HepG2 (cell line): Measurements from ENCODE around the gene SOCS3. TPM values are rescaled to one million over a fixed set of nuclear protein-coding genes. Genes with fewer than 3 reads are reported as not detected.

Experiments used
- ATAC-seq: fragments of 200-7000 bp; cut with Tn5 transposase; 3 replicates; pipeline ENCODE4 v1.9.1; 2020; ENCODE audit warnings: mild to moderate bottlenecking, moderate library complexity
- BruUV-seq: library from RNA; stranded (reverse); fragments of 400-500 nt; replicated peaks from 2 replicates; lab custom pipeline; 2021; lab: Mats Ljungman, UMichigan
- CTCF ChIA-PET: fragments of 300-600 bp; formaldehyde crosslinking; extraction: SDS; loops from one replicate; lab custom pipeline; 2021; ENCODE audit warnings: low total read pairs, inconsistent platforms, low intra/inter-chr PET ratio; lab: Yijun Ruan, JAX
- POLR2A ChIA-PET: fragments of 350-600 bp; sonication (Branson Sonifier 250); formaldehyde crosslinking; loops from one replicate; lab custom pipeline; 2020; ENCODE audit warnings: antibody characterized with exemption, inconsistent platforms; lab: Yijun Ruan, JAX
- DNase-seq: peaks from one replicate; pipeline ENCODE4 v3.0.0-alpha.2; 2015; ENCODE audit warnings: low spot score
- FAIRE-seq: peaks from 3 replicates; lab custom pipeline; 2011; peaks lifted over from hg19 to GRCh38; lab: Jason Lieb, UNC
- H2AFZ ChIP-seq: one replicate; pipeline ENCODE4 v1.6.1; 2011; ENCODE audit warnings: low read length, inconsistent platforms
- H3K27ac ChIP-seq: fragments of 300-600 bp; 3 replicates; pipeline ENCODE4 v1.8.0; 2011; ENCODE audit warnings: mixed run types, mild to moderate bottlenecking, mixed read lengths, low read length, inconsistent platforms; ENCODE audit not compliant: insufficient read depth; ENCODE audit errors: extremely low read length
- H3K27me3 ChIP-seq, 2 experiments: fragments of 200-600 bp in 1 of 2; 2 replicates in 1 of 2; 3 replicates in 1 of 2; pipeline versions ENCODE4 v1.6.0 to v1.8.0; 2011; ENCODE audit warnings: low read length in 2 of 2, mild to moderate bottlenecking in 2 of 2, moderate library complexity in 2 of 2, inconsistent platforms in 1 of 2; ENCODE audit not compliant: insufficient read depth in 2 of 2, control insufficient read depth in 1 of 2
- H3K36me3 ChIP-seq, 2 experiments: fragments of 200-600 bp in 1 of 2; replicated peaks in 1 of 2; 2 replicates in 1 of 2; 3 replicates in 1 of 2; pipeline versions ENCODE4 v1.5.1 to v1.8.0; 2011; ENCODE audit warnings: low read length in 2 of 2, inconsistent platforms in 1 of 2; ENCODE audit not compliant: insufficient read depth in 2 of 2, control insufficient read depth in 1 of 2
- H3K4me1 ChIP-seq: 2 replicates; pipeline ENCODE4 v1.5.1; 2012; ENCODE audit warnings: low read length, inconsistent platforms; ENCODE audit not compliant: insufficient read depth
- H3K4me2 ChIP-seq: 2 replicates; pipeline ENCODE4 v1.6.0; 2011; ENCODE audit warnings: low read depth, low read length, inconsistent platforms
- H3K4me3 ChIP-seq, 3 experiments: fragments of 200-600 bp in 1 of 3; sonication (generic), shearing (Covaris generic) in 1 of 3; replicated peaks in 1 of 3; 2 replicates each; pipeline ENCODE4 v1.5.1; 2011 to 2016; ENCODE audit warnings: low read length in 3 of 3, inconsistent platforms in 2 of 3, low read depth in 2 of 3, mild to moderate bottlenecking in 2 of 3, control low read depth in 1 of 3, mixed read lengths in 1 of 3; ENCODE audit not compliant: insufficient read depth in 1 of 3
- H3K79me2 ChIP-seq: one replicate; pipeline ENCODE4 v1.6.1; 2011; ENCODE audit warnings: low read length, inconsistent platforms; ENCODE audit not compliant: insufficient read depth
- H3K9ac ChIP-seq: 2 replicates; pipeline ENCODE4 v1.6.0; 2011; ENCODE audit warnings: mild to moderate bottlenecking, low read depth, low read length, inconsistent platforms; ENCODE audit not compliant: insufficient read depth
- H3K9me3 ChIP-seq: 2 replicates; pipeline ENCODE4 v1.5.1; 2012; ENCODE audit warnings: mild to moderate bottlenecking, low read length
- H4K20me1 ChIP-seq: 2 replicates; pipeline ENCODE4 v1.6.0; 2011; ENCODE audit warnings: inconsistent platforms, mild to moderate bottlenecking, low read length, moderate library complexity; ENCODE audit not compliant: insufficient read depth
- ADNP ChIP-seq: sonication (generic); formaldehyde crosslinking; IDR thresholded peaks from 2 replicates; pipeline ENCODE4 v1.4.0; 2020; ENCODE audit warnings: missing genetic modification reagents
- HBP1 ChIP-seq: IDR thresholded peaks from 2 replicates; pipeline ENCODE4 v1.6.1; 2016; ENCODE audit warnings: low read depth, control low read depth
- HOXA9 ChIP-seq: sonication (generic); formaldehyde crosslinking; IDR thresholded peaks from 2 replicates; pipeline ENCODE4 v1.8.1; 2022; ENCODE audit warnings: missing genetic modification reagents, mild to moderate bottlenecking, moderate library complexity, borderline replicate concordance
- ISL2 ChIP-seq: sonication (generic); formaldehyde crosslinking; IDR thresholded peaks from 2 replicates; pipeline ENCODE4 v1.5.0; 2020; ENCODE audit warnings: missing genetic modification reagents
- MED1 ChIP-seq: sonication (generic); formaldehyde crosslinking; IDR thresholded peaks from 2 replicates; pipeline ENCODE4 v1.4.0; 2020; ENCODE audit warnings: missing genetic modification reagents
- MTF1 ChIP-seq: sonication (generic); formaldehyde crosslinking; IDR thresholded peaks from 2 replicates; pipeline ENCODE4 v1.5.0; 2020; ENCODE audit warnings: missing genetic modification reagents
- MYNN ChIP-seq: sonication (generic); formaldehyde crosslinking; IDR thresholded peaks from 2 replicates; pipeline ENCODE4 v1.4.0; 2020; ENCODE audit warnings: mild to moderate bottlenecking, low read depth, missing genetic modification reagents
- NR2F2 ChIP-seq: IDR thresholded peaks from 2 replicates; pipeline ENCODE4 v1.6.1; 2012; ENCODE audit warnings: low read depth, inconsistent platforms, borderline replicate concordance
- RARG ChIP-seq: sonication (generic); formaldehyde crosslinking; IDR thresholded peaks from 2 replicates; pipeline ENCODE4 v1.4.0; 2020; ENCODE audit warnings: low read depth, mild to moderate bottlenecking, missing genetic modification reagents
- RFXAP ChIP-seq: sonication (generic); formaldehyde crosslinking; IDR thresholded peaks from 2 replicates; pipeline ENCODE4 v1.4.0; 2020; ENCODE audit warnings: missing genetic modification reagents, borderline replicate concordance
- SNAI1 ChIP-seq: sonication (generic); formaldehyde crosslinking; IDR thresholded peaks from 2 replicates; pipeline ENCODE4 v1.5.0; 2020; ENCODE audit warnings: mild to moderate bottlenecking, missing genetic modification reagents, borderline replicate concordance
- TP53 ChIP-seq: sonication (generic); formaldehyde crosslinking; conservative IDR thresholded peaks from 2 replicates; pipeline ENCODE4 v1.4.0; 2020; ENCODE audit warnings: missing genetic modification reagents
- ZFY ChIP-seq: sonication (generic); formaldehyde crosslinking; IDR thresholded peaks from 2 replicates; pipeline ENCODE4 v1.4.0; 2020; ENCODE audit warnings: missing genetic modification reagents
- ZFYVE20 ChIP-seq: sonication (generic); formaldehyde crosslinking; IDR thresholded peaks from 2 replicates; pipeline ENCODE4 v1.8.0; 2023; ENCODE audit warnings: low read depth, mild to moderate bottlenecking, moderate library complexity, missing genetic modification reagents, borderline replicate concordance
- ZKSCAN5 ChIP-seq: sonication (generic); formaldehyde crosslinking; IDR thresholded peaks from 2 replicates; pipeline ENCODE4 v1.5.1; 2020; ENCODE audit warnings: mild to moderate bottlenecking, missing genetic modification reagents
- ZMYM3 ChIP-seq: sonication (generic); formaldehyde crosslinking; IDR thresholded peaks from 2 replicates; pipeline ENCODE4 v1.5.1; 2020; ENCODE audit warnings: mild to moderate bottlenecking, missing genetic modification reagents
- ZNF121 ChIP-seq: sonication (generic); formaldehyde crosslinking; IDR thresholded peaks from 2 replicates; pipeline ENCODE4 v1.5.0; 2020; ENCODE audit warnings: mild to moderate bottlenecking, missing genetic modification reagents
- ZNF225 ChIP-seq: sonication (generic); formaldehyde crosslinking; IDR thresholded peaks from 2 replicates; pipeline ENCODE4 v1.4.0; 2020; ENCODE audit warnings: mild to moderate bottlenecking, missing genetic modification reagents
- ZNF335 ChIP-seq: sonication (generic); formaldehyde crosslinking; IDR thresholded peaks from 2 replicates; pipeline ENCODE4 v1.4.0; 2020; ENCODE audit warnings: missing genetic modification reagents
- ZNF564 ChIP-seq: sonication (generic); formaldehyde crosslinking; IDR thresholded peaks from 2 replicates; pipeline ENCODE4 v1.8.1; 2023; ENCODE audit warnings: mild to moderate bottlenecking, missing genetic modification reagents
- ZNF572 ChIP-seq: sonication (generic); formaldehyde crosslinking; IDR thresholded peaks from 2 replicates; pipeline ENCODE4 v1.5.1; 2020; ENCODE audit warnings: mild to moderate bottlenecking, missing genetic modification reagents
- ZNF724P ChIP-seq: sonication (generic); formaldehyde crosslinking; IDR thresholded peaks from 2 replicates; pipeline ENCODE4 v1.8.0; 2022; ENCODE audit warnings: missing genetic modification reagents, borderline replicate concordance
- ZNF770 ChIP-seq: sonication (generic); formaldehyde crosslinking; IDR thresholded peaks from 2 replicates; pipeline ENCODE4 v1.5.0; 2020; ENCODE audit warnings: mild to moderate bottlenecking, missing genetic modification reagents
- ZSCAN31 ChIP-seq: sonication (generic); formaldehyde crosslinking; IDR thresholded peaks from 2 replicates; pipeline ENCODE4 v1.5.0; 2020; ENCODE audit warnings: low read depth, mild to moderate bottlenecking, missing genetic modification reagents
- WGBS: methylation state at CpG from one replicate; pipeline ENCODE4 v1.1.6; 2017; ENCODE audit warnings: low lambda C conversion rate; 5-methylcytosine and 5-hydroxymethylcytosine counted together
- in situ Hi-C: cut with HindIII; loops from 2 replicates; pipeline ENCODE4 v1.10.0; 2017; ENCODE audit warnings: low pct_unique_long_range_greater_than_20kb; ENCODE audit not compliant: extremely low pct_ligation_motif_present
- intact Hi-C: fragments of 100-400 bp; cut with micrococcal nuclease; formaldehyde crosslinking; loops from one replicate; pipeline ENCODE4 v1.10.0; 2022; ENCODE audit not compliant: unreplicated experiment
- polyA plus RNA-seq, 8 experiments: library from polyadenylated mRNA; depleted of rRNA in 3 of 8; stranded (reverse) in 7 of 8; unstranded in 1 of 8; fragments of >200 nt; fragmentation: Illumina TruSeq in 4 of 8; extraction: Trizol in 4 of 8; gene quantifications; 2 replicates each; pipeline versions ENCODE4 v1.2.1 to v1.2.3, GENCODE V29; 2011 to 2016; ENCODE audit warnings: low read depth in 4 of 8, missing spikeins in 1 of 8, mixed read lengths in 1 of 8; ENCODE audit not compliant: insufficient read depth in 1 of 8
- total RNA-seq, 5 experiments: library from RNA; depleted of rRNA; stranded (reverse); fragments of >200 nt; fragmentation: Illumina TruSeq; extraction: Trizol; gene quantifications; 2 replicates each; pipeline ENCODE4 v1.2.3, GENCODE V29; 2016; ENCODE audit warnings: low read depth in 1 of 5

SOCS3 gene
- total and polyA plus RNA-seq, 2 of the 13 experiments (the other 11 are each of a cell fraction or from before 2014, with no cell fraction given), result 0.77 to 2.4 TPM

- POLR2A ChIA-PET, result interaction anchor here (0.5 to 1.8 kb wide), 4 partner anchors 10 to 234 kb away, joined by 3 to 7 read pairs (median 5); no protein-coding TSS in a partner anchor
- intact Hi-C loops, result loop anchor here (5.0 to 10.0 kb wide), 2 partner anchors 44 to 63 kb away; no protein-coding TSS in a partner anchor
- H3K4me1 ChIP-seq, result peaks cover 80% of the 10 kb centered on the region
- H3K4me2 ChIP-seq, result peak overlapping the region; percentile 87
- BruUV-seq, result no TSS peak
- H3K9me3 ChIP-seq, result no peaks in the 10 kb centered on the region
- H2AFZ ChIP-seq, result no peak overlapping the region
- in situ Hi-C loops, result no loop called here
- peaks cover 2 to 8% of the 10 kb centered on the region in 2 experiments; a peak in 1 of 5 replicates for H3K27me3 ChIP-seq
- DNase-seq (no peak), ATAC-seq (no peak), FAIRE-seq (no peak)
- CTCF ChIA-PET, result no interaction called here
- 75% methylated on average over 14 of the region's 14 CpGs for WGBS
- no peaks in the 10 kb centered on the region; a peak in 1 of 5 replicates for H3K36me3 ChIP-seq
- H4K20me1 ChIP-seq, result peaks cover 5% of the 10 kb centered on the region; the same call in 1 of the 2 replicates
- peaks cover 39% of the 10 kb centered on the region for H3K79me2 ChIP-seq
- no peak overlapping the region for H3K27ac ChIP-seq
- peak overlapping the region; percentile 90 for H3K9ac ChIP-seq
- peak overlapping the region; percentile 97 to 98 (median 97); a peak in 5 of 6 replicates for H3K4me3 ChIP-seq
- no peak for TF ChIP-seq TP53
- TF ChIP-seq ISL2 (CRISPR knock-in tag), result 0 out of 2 replicates have a peak, but pooled peaks have one; percentile 9
- no peak for TF ChIP-seq ZNF564
- 0 out of 2 replicates have a peak, but pooled peaks have one; percentile 1 for TF ChIP-seq ZNF724P (CRISPR knock-in tag)
- 0 out of 2 replicates have a peak, but pooled peaks have one; percentile 13 for TF ChIP-seq ADNP
- TF ChIP-seq ZSCAN31 (CRISPR knock-in tag), result no peak
- TF ChIP-seq ZNF572 (CRISPR knock-in tag), result peak; percentile 32; the same call in 1 of the 2 replicates
- TF ChIP-seq MTF1, result no peak
- no peak for TF ChIP-seq NR2F2
- TF ChIP-seq ZNF770 (CRISPR knock-in tag), result no peak
- no peak; the same call in 1 of the 2 replicates for TF ChIP-seq ZNF225 (CRISPR knock-in tag)
- TF ChIP-seq ZKSCAN5 (CRISPR knock-in tag), result 0 out of 2 replicates have a peak, but pooled peaks have one; percentile 34
- TF ChIP-seq ZFYVE20 (CRISPR knock-in tag), result peak; percentile 38; the same call in 1 of the 2 replicates
- TF ChIP-seq SNAI1, result no peak
- no peak for TF ChIP-seq ZFY (CRISPR knock-in tag)
- no peak for TF ChIP-seq ZNF335
- TF ChIP-seq ZNF121, result peak; percentile 97
- 0 out of 2 replicates have a peak, but pooled peaks have one; percentile 3 for TF ChIP-seq RARG (CRISPR knock-in tag)
- peak; percentile 75; the same call in 1 of the 2 replicates for TF ChIP-seq ZMYM3
- TF ChIP-seq RFXAP (CRISPR knock-in tag), result 0 out of 2 replicates have a peak, but pooled peaks have one; percentile 35
- 0 out of 2 replicates have a peak, but pooled peaks have one; percentile 1 for TF ChIP-seq HBP1 (CRISPR knock-in tag)
- no peak for TF ChIP-seq HOXA9 (CRISPR knock-in tag)
- TF ChIP-seq MED1 (CRISPR knock-in tag), result no peak
- TF ChIP-seq MYNN (CRISPR knock-in tag), result no peak
Measured at GRCh38 chr17:78377858-78378224, 18.0 kb upstream of the SOCS3 start.
